Uterus (tissue), 4 donors: Measurements from ENCODE around the gene TTBK2. TPM values are rescaled to one million over a fixed set of nuclear protein-coding genes. Genes with fewer than 3 reads are reported as not detected.

Experiments
- DNase-seq, 2 donors: peaks; one replicate each; pipeline ENCODE4 v3.0.0-alpha.2; 2019 to 2020
- H3K27ac ChIP-seq, 2 donors: fragments of 200-600 bp; sonication (generic); 1 replicate in 1 of 2; 2 replicates in 1 of 2; pipeline ENCODE4 v1.5.1; 2016 to 2018
- H3K27me3 ChIP-seq, 2 donors: fragments of 200-600 bp; sonication (generic); one replicate each; pipeline ENCODE4 v1.5.1; 2018 to 2019; ENCODE audit warnings: control low read depth in 1 of 2
- H3K36me3 ChIP-seq, 2 donors: fragments of 200-600 bp; sonication (generic); one replicate each; pipeline ENCODE4 v1.5.1; 2019; ENCODE audit warnings: control low read depth in 1 of 2
- H3K4me1 ChIP-seq, 2 donors: fragments of 200-600 bp; sonication (generic); one replicate each; pipeline ENCODE4 v1.5.1; 2018 to 2019; ENCODE audit warnings: control low read depth in 1 of 2
- H3K4me3 ChIP-seq, 2 donors: fragments of 200-600 bp; sonication (generic); 1 replicate in 1 of 2; 2 replicates in 1 of 2; pipeline ENCODE4 v1.5.1; 2018 to 2019; ENCODE audit warnings: mild to moderate bottlenecking in 1 of 2
- H3K9me3 ChIP-seq, 2 donors: fragments of 200-600 bp; sonication (generic); one replicate each; pipeline ENCODE4 v1.5.1; 2019; ENCODE audit warnings: control low read depth in 1 of 2
- CTCF ChIP-seq, 4 experiments: fragments of 200-600 bp in 2 of 4; fragments of 450-650 bp in 2 of 4; sonication (generic) in 2 of 4; IDR thresholded peaks; one replicate each; pipeline ENCODE4 v1.5.1; 2016 to 2019; ENCODE audit warnings: antibody characterized with exemption in 4 of 4, mild to moderate bottlenecking in 2 of 4, moderate library complexity in 1 of 4
- POLR2A ChIP-seq, 2 donors: fragments of 450-650 bp; IDR thresholded peaks; one replicate each; pipeline ENCODE4 v1.6.1; 2016; ENCODE audit warnings: antibody characterized with exemption in 2 of 2, mild to moderate bottlenecking in 1 of 2, moderate library complexity in 1 of 2
- intact Hi-C: fragments of 100-400 bp; cut with DNase I; formaldehyde crosslinking; loops from one replicate; pipeline ENCODE4 v1.15.1; 2023; ENCODE audit warnings: low total_unique reads
- total RNA-seq, 4 donors: library from RNA; depleted of rRNA in 3 of 4; stranded (reverse); fragments of >200 nt in 3 of 4; gene quantifications; one replicate each; pipeline versions ENCODE4 v1.1.0 to v1.2.4, GENCODE V29; 2014 to 2023
- donor health status: DM: yes; HTN: yes; CAD: no.

The TTBK2 gene
- total RNA-seq, 4 donors from 2014 or later: 5.9 to 32.3 (median 20.6) TPM

GRCh38 chr15:42800731-42801474 is 119.7 kb downstream of the TTBK2 start:
- H3K4me1 ChIP-seq: no peaks in the 10 kb centered on the region
- H3K9me3 ChIP-seq: no peaks in the 10 kb centered on the region
- intact Hi-C loops: no loop called here
- H3K27me3 ChIP-seq: no peaks in the 10 kb centered on the region
- no peak overlapping the region for H3K4me3 ChIP-seq
- no peak for DNase-seq
- H3K27ac ChIP-seq: no peak overlapping the region
- TF ChIP-seq CTCF (IDR thresholded peaks at IDR 0.05) (no peak), POLR2A (IDR thresholded peaks at IDR 0.05) (no peak)
- no peaks in the 10 kb centered on the region for H3K36me3 ChIP-seq

GRCh38 chr15:42798802-42799201 is 121.8 kb downstream of the TTBK2 start:
- intact Hi-C loops: no loop called here
- Histone ChIP-seq H3K27me3 (no peaks in the 10 kb centered on the region), H3K4me1 (no peaks in the 10 kb centered on the region), H3K4me3 (no peak overlapping the region), H3K9me3 (no peaks in the 10 kb centered on the region), H3K36me3 (no peaks in the 10 kb centered on the region), H3K27ac (no peak overlapping the region)
- TF ChIP-seq CTCF (IDR thresholded peaks at IDR 0.05) (no peak), POLR2A (IDR thresholded peaks at IDR 0.05) (no peak)
- DNase-seq: no peak

GRCh38 chr15:42796955-42797782 is 123.4 kb downstream of the TTBK2 start:
- H3K9me3 ChIP-seq: no peaks in the 10 kb centered on the region
- intact Hi-C loops: no loop called here
- no peaks in the 10 kb centered on the region for H3K36me3 ChIP-seq
- TF ChIP-seq CTCF (IDR thresholded peaks at IDR 0.05): no peak
- TF ChIP-seq POLR2A (IDR thresholded peaks at IDR 0.05): no peak
- H3K27me3 ChIP-seq: no peaks in the 10 kb centered on the region
- H3K4me1 ChIP-seq: no peaks in the 10 kb centered on the region
- no peak overlapping the region for H3K27ac ChIP-seq
- H3K4me3 ChIP-seq: no peak overlapping the region
- no peak for DNase-seq

GRCh38 chr15:42788725-42789124 is 131.9 kb downstream of the TTBK2 start:
- intact Hi-C loops: no loop called here
- Histone ChIP-seq H3K9me3 (no peaks in the 10 kb centered on the region), H3K36me3 (no peaks in the 10 kb centered on the region), H3K27ac (no peak overlapping the region), H3K4me1 (no peaks in the 10 kb centered on the region), H3K27me3 (no peaks in the 10 kb centered on the region), H3K4me3 (no peak overlapping the region)
- TF ChIP-seq POLR2A (IDR thresholded peaks at IDR 0.05): no peak
- no peak for TF ChIP-seq CTCF (IDR thresholded peaks at IDR 0.05)
- DNase-seq: no peak

GRCh38 chr15:42786978-42787377 is 133.6 kb downstream of the TTBK2 start:
- Histone ChIP-seq H3K27ac (no peak overlapping the region), H3K27me3 (no peaks in the 10 kb centered on the region), H3K4me3 (no peak overlapping the region), H3K9me3 (no peaks in the 10 kb centered on the region), H3K36me3 (no peaks in the 10 kb centered on the region), H3K4me1 (no peaks in the 10 kb centered on the region)
- TF ChIP-seq POLR2A (IDR thresholded peaks at IDR 0.05) (no peak), CTCF (IDR thresholded peaks at IDR 0.05) (no peak)
- intact Hi-C loops: no loop called here
- no peak for DNase-seq
